RWPE1 (cell line): ENCODE results near the gene FSTL1.

Source experiments
- CTCF ChIA-PET: fragments of 350-600 bp; sonication (Branson Sonifier 250); formaldehyde crosslinking; extraction: SDS; loops from one replicate; lab custom pipeline; 2021; lab: Yijun Ruan, JAX
- POLR2A ChIA-PET: fragments of 400-600 bp; formaldehyde crosslinking; extraction: SDS; loops from one replicate; lab custom pipeline; 2020; ENCODE audit warnings: antibody characterized with exemption; ENCODE audit not compliant: low non-redundant PET; lab: Yijun Ruan, JAX
- DNase-seq: peaks from one replicate; pipeline ENCODE4 v3.0.0; 2012; ENCODE audit warnings: low spot score
- H3K27ac ChIP-seq: fragments of 450-650 bp; 2 replicates; pipeline ENCODE4 v1.5.1; 2017
- TF ChIP-seq, protein P1 (sequence below): fragments of 450-650 bp; conservative IDR thresholded peaks from 2 replicates; pipeline ENCODE4 v1.5.1; 2017; ENCODE audit warnings: low read depth, mild to moderate bottlenecking

The FSTL1 gene

DNA sequence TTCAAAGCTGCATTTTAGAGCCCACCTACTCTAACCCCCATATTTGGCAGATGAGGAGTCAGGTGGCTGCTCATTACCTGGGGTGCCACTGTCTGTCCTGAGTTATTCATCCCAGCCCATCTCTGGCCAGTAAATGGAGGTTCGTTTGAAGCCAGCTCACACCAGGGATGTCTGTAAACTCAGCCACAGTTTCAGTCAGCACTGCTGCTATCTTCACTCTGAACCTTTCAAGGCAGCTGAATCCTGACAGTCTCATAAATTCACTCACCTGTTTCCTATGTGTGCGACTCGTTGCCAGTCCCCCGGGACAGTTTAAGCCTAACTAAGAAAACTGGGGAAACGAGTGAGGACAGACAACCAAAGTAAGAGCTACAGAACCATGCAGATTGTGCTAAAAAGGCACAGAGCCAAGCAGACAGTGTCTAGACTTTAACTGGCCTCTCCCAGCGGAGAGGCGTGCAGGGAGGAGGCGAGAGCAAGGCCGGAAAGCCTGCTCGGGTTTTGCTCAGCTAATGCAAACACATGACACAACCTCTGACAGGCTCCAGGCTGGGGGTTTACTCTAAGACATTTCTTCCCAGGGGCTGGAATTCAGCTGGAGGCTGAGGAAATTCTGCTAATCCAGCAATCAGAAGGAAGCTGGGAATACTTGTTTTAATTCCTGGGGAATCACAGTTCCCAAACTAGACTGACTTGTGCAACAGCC lies 12.0 kb downstream of the FSTL1 start:
- POLR2A ChIA-PET: no interaction called here
- CTCF ChIA-PET: interaction anchor here (0.5 kb wide), 1 partner anchor 41 kb away, joined by 3 read pairs; no protein-coding TSS in a partner anchor
- TF ChIP-seq, protein P1, sequence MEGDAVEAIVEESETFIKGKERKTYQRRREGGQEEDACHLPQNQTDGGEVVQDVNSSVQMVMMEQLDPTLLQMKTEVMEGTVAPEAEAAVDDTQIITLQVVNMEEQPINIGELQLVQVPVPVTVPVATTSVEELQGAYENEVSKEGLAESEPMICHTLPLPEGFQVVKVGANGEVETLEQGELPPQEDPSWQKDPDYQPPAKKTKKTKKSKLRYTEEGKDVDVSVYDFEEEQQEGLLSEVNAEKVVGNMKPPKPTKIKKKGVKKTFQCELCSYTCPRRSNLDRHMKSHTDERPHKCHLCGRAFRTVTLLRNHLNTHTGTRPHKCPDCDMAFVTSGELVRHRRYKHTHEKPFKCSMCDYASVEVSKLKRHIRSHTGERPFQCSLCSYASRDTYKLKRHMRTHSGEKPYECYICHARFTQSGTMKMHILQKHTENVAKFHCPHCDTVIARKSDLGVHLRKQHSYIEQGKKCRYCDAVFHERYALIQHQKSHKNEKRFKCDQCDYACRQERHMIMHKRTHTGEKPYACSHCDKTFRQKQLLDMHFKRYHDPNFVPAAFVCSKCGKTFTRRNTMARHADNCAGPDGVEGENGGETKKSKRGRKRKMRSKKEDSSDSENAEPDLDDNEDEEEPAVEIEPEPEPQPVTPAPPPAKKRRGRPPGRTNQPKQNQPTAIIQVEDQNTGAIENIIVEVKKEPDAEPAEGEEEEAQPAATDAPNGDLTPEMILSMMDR: no peak
- no peak overlapping the region for H3K27ac ChIP-seq
- no peak for DNase-seq

DNA sequence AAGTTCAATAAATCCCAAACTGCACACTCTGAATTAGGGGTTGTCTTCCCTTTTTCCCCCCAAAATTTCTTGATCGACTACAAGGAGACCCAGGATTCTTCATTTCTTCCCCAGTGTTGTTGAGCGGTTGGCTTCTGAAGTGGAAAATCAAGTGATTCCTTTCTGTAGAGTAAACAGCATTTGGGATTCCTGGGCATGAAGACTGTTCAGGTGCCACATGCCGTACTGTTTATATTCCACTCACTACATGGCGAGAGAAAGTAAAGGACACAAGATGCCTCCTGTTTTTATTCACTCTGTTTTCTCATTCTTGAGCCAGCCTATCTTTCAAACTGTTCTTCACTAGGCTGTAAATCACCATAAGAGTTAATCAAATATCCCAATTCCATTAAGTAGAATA lies 12.6 kb downstream of the FSTL1 start:
- H3K27ac ChIP-seq: no peak overlapping the region
- no peak for DNase-seq
- POLR2A ChIA-PET: no interaction called here
- TF ChIP-seq, protein P1: no peak
- CTCF ChIA-PET: interaction anchor here (0.5 kb wide), 1 partner anchor 42 kb away, joined by 3 read pairs; no protein-coding TSS in a partner anchor

DNA sequence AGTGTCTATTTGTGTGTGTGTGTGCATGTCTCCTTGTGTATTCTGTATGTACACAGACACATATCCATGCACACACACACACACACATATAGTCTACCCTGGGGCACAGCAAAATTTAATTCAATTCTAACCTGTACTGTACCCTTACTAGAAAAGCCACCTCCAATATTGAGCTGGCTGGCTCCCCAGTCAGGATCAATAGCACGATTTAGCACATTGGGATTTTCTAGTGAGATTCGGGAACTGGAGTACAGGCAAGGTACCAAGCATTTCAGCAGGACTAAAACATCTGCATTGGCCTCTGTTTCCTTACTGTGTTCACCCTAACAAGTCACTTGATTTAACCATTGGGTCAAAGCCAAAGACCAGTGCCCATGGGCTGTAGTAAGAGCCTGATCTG lies 13.2 kb downstream of the FSTL1 start:
- no peak for DNase-seq
- H3K27ac ChIP-seq: no peak overlapping the region
- POLR2A ChIA-PET: no interaction called here
- CTCF ChIA-PET: no interaction called here
- TF ChIP-seq, protein P1: no peak

DNA sequence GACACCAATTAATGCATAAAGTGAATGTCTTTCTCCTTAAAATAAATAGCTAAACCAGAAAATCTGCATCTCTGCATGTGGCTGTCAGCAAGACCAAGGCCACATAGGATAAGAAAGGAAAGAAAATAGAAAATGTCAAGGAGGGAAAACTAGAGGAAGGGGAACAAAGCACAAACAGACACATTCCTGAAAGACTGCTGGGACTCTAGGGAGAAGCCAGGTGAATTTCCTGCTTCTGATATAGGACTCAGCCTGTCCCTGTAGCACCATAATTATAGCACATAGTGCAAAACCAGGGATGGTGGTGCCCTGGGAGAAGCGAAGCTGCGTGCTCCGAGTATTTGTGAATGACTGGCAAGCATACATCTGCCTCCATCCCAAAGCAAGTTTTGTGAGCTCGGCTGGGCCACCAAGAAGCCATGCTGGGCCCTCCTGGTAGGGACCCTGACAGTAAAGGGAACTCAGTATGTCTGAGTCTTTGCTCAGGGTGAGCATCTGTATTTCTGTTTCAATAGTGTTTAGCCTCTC lies 14.2 kb downstream of the FSTL1 start:
- no peak for DNase-seq
- TF ChIP-seq, protein P1: no peak
- ChIA-PET CTCF (no interaction called here), POLR2A (no interaction called here)
- H3K27ac ChIP-seq: no peak overlapping the region

DNA sequence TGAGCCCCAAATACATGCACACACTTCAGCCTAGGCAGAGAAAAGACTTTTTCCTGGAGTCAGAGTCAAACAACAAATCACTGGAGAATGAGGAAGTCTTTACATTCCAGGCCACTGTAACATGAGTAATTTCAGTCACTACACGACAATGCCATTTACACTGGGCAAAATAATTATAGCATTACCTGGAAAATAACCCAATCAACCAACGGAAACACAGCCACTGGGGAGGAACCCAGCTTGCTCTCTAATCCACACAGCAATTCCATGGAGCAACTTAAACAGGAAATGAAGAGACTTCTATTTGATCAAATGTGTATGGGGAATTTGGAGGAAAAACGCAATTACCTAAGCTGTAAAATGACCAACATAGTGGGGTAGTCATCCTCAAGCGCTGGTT lies 15.2 kb downstream of the FSTL1 start:
- no peak for DNase-seq
- TF ChIP-seq, protein P1: no peak
- ChIA-PET POLR2A (no interaction called here), CTCF (interaction anchor here (0.6 kb wide), 1 partner anchor 279 kb away, joined by 3 read pairs; no protein-coding TSS in a partner anchor)
- no peak overlapping the region for H3K27ac ChIP-seq

DNA sequence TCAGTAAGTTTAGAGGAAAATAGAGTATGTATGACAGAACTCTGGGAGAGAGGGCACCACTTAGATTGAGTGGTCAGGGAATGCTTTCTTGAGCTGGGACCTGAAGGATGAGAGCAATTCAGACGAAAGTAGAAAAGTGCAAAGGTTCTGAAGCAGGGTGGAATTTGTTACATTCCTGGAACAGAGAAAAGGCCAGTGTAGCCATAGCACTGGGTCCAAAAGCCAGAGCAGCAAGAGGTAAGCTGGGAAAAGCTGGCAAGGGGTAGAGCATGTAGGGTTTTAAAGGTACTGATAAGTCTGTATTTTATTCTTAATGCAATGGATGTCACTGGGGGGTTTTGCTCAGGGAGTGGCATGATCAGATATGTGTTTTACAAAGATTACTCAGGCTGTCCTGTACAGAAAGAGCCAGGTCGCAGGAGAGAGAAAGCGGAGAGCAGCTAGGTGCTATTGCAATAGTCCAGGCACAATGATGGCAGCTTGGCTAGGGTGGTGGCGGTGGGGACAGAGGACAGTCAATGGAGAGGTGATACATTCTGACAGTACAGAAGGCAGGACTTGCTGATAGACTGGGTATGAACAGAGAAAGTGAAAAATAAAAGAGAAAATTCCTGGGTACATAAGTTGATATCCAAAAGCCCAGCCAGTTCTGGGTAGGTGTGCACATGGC lies 17.0 kb downstream of the FSTL1 start:
- no peak overlapping the region for H3K27ac ChIP-seq
- TF ChIP-seq, protein P1: no peak
- DNase-seq: no peak
- POLR2A ChIA-PET: no interaction called here
- CTCF ChIA-PET: no interaction called here
